ENCODE results near the gene ARID4B.

ARID4B gene

GRCh38 chr1:235124111-235124510, 203.9 kb downstream of the ARID4B start:
- no peak for DNase-seq

DNA sequence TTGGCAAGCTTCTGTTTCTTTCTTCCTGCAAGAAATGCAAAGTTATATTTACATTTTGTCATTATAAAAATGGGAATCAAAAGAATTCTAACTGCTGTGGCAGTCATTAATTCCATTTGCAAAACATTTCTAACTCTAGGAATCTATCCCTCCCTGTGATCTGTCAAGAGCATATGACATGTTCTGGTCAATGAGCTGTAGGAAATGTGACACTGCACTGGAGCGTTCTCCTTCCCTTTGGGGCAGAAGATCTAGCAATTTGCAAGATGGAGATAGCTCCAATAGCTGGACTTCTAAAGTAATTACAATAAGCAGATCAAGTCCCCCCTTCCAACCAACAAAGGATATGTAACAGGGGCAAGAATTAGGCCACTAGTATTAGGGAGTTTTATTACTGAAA, 205.6 kb downstream of the ARID4B start:
- DNase-seq = no peak

Measured in inflammatory macrophage treated with lipopolysaccharide for 4 hours (primary cell).